Measurements from ENCODE around the gene CEP63. TPM values are rescaled to one million over a fixed set of nuclear protein-coding genes. Genes with fewer than 3 reads are reported as not detected.

CEP63 gene
- polyA plus RNA-seq, 3 donors: 11.1 to 18.8 (median 17.2) TPM

DNA sequence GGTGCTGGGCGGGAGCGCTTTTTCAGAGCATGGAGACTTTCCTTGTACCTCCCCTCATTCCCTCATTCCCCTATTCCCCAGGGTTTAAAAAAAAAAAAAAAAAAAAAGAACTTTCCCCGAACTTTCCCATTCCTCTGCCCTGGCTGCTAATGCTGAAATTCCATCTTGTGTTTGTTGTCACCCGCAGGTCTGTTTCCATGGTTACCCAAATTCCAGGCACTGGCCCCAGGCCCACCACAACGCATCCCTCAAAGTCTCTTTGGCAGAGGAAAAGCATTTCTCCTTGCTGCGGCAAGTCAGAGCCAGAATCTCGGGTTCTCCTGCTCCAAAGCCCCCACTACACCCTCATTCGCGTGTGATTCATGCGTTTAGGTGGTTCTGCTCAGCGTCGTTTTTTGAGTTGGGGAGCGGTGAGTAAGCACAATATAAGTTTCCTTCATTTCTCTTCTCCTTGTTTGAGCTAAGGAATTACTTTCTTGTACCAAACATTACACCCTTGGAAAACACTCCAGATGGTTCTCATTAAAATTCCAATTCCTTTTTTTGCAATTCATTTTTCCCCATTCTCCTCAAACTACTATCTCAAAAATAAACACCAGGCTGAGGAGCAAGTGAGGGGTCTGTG lies 21.7 kb upstream of the CEP63 start:
- Histone ChIP-seq H3K4me3 (replicated peaks in 1 of 3; ENCODE audit: low read depth in 2 of 3, low read length in 3 of 3) (no peak overlapping the region), H3K36me3 (replicated peaks in 1 of 2; ENCODE audit: control insufficient read depth in 1 of 2, insufficient read depth in 2 of 2, low read length in 2 of 2) (no peaks in the 10 kb centered on the region), H3K4me1 (ENCODE audit: control insufficient read depth in 1 of 2, insufficient read depth in 2 of 2, low read length in 2 of 2) (no peaks in the 10 kb centered on the region), H3K79me2 (ENCODE audit: insufficient read depth, low read length) (no peaks in the 10 kb centered on the region), H3K4me2 (replicated peaks; ENCODE audit: extremely low read depth, low read length, poor library complexity, severe bottlenecking) (no peak overlapping the region), H3K9ac (ENCODE audit: insufficient read depth, low read length, poor library complexity, severe bottlenecking) (no peak overlapping the region), H4K20me1 (ENCODE audit: insufficient read depth, low read length) (no peaks in the 10 kb centered on the region), H3K27me3 (ENCODE audit: control insufficient read depth in 2 of 2, insufficient read depth in 2 of 2, low read length in 2 of 2) (no peaks in the 10 kb centered on the region), H2AFZ (ENCODE audit: insufficient read depth, low read depth, low read length, poor library complexity, severe bottlenecking) (no peak overlapping the region), H3K9me3 (replicated peaks in 1 of 2; ENCODE audit: control insufficient read depth in 1 of 2, insufficient read depth in 1 of 2, low read length in 2 of 2) (no peaks in the 10 kb centered on the region), H3K27ac (ENCODE audit: low read depth in 1 of 2, low read length in 2 of 2) (no peak overlapping the region)
- intact Hi-C loops (cut with micrococcal nuclease): no loop called here
- no peak for DNase-seq
- Mint-ChIP-seq H3K4me3 (no peak overlapping the region), H3K9me3 (peaks cover 0 to 2% (median 0%) of the 10 kb centered on the region in 7 donors), H3K4me1 (no peaks in the 10 kb centered on the region), H3K27me3 (ENCODE audit: low read depth in 3 of 3) (peaks cover 2 to 7% (median 6%) of the 10 kb centered on the region in 3 donors), H3K36me3 (no peaks in the 10 kb centered on the region), H3K27ac (no peak overlapping the region)
- 84% methylated on average over 2 of the region's 13 CpGs for WGBS (ENCODE audit: insufficient coverage)
- TF ChIP-seq, protein P1, sequence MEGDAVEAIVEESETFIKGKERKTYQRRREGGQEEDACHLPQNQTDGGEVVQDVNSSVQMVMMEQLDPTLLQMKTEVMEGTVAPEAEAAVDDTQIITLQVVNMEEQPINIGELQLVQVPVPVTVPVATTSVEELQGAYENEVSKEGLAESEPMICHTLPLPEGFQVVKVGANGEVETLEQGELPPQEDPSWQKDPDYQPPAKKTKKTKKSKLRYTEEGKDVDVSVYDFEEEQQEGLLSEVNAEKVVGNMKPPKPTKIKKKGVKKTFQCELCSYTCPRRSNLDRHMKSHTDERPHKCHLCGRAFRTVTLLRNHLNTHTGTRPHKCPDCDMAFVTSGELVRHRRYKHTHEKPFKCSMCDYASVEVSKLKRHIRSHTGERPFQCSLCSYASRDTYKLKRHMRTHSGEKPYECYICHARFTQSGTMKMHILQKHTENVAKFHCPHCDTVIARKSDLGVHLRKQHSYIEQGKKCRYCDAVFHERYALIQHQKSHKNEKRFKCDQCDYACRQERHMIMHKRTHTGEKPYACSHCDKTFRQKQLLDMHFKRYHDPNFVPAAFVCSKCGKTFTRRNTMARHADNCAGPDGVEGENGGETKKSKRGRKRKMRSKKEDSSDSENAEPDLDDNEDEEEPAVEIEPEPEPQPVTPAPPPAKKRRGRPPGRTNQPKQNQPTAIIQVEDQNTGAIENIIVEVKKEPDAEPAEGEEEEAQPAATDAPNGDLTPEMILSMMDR (IDR thresholded peaks at IDR 0.05): no peak

DNA sequence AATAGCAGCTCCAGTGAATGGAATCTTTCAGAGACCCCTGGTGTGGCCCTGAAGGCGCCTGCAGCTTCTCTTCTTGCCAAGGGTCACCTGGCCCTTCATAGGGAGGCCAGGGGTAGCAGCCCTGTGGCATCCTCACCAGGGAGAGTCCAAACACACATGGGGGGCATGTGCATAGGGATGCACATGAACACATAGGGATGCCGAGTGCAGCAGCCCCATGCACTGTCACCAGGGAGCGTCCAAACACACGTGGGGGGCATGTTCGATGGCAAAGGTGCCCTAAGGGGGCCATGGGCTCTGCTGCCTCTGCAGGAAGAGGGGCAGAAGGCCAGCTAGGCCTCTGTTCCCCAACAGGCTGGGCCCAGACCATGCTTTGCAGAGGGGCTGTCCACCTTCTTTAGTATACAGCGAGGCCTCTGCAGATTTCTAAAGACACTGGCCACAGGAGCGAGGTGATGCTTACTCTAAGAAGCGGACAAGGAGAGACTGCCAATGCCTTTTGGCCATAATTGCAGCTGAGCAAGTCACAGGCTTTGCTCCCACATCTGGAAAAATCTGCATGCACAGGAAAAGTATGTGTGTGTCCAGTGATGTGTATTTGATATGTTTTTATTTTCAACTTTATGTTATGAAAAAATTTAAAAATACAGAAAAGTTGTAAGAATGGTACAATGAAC lies 21.0 kb upstream of the CEP63 start:
- DNase-seq: no peak
- Histone ChIP-seq H2AFZ (ENCODE audit: insufficient read depth, low read depth, low read length, poor library complexity, severe bottlenecking) (no peak overlapping the region), H4K20me1 (ENCODE audit: insufficient read depth, low read length) (no peaks in the 10 kb centered on the region), H3K4me3 (replicated peaks in 1 of 3; ENCODE audit: low read depth in 2 of 3, low read length in 3 of 3) (no peak overlapping the region), H3K36me3 (replicated peaks in 1 of 2; ENCODE audit: control insufficient read depth in 1 of 2, insufficient read depth in 2 of 2, low read length in 2 of 2) (no peaks in the 10 kb centered on the region), H3K9me3 (replicated peaks in 1 of 2; ENCODE audit: control insufficient read depth in 1 of 2, insufficient read depth in 1 of 2, low read length in 2 of 2) (no peaks in the 10 kb centered on the region), H3K27ac (ENCODE audit: low read depth in 1 of 2, low read length in 2 of 2) (no peak overlapping the region), H3K27me3 (ENCODE audit: control insufficient read depth in 2 of 2, insufficient read depth in 2 of 2, low read length in 2 of 2) (no peaks in the 10 kb centered on the region), H3K4me2 (replicated peaks; ENCODE audit: extremely low read depth, low read length, poor library complexity, severe bottlenecking) (no peak overlapping the region), H3K79me2 (ENCODE audit: insufficient read depth, low read length) (no peaks in the 10 kb centered on the region), H3K9ac (ENCODE audit: insufficient read depth, low read length, poor library complexity, severe bottlenecking) (no peak overlapping the region), H3K4me1 (ENCODE audit: control insufficient read depth in 1 of 2, insufficient read depth in 2 of 2, low read length in 2 of 2) (no peaks in the 10 kb centered on the region)
- Mint-ChIP-seq H3K9me3 (peaks cover 0 to 2% (median 0%) of the 10 kb centered on the region in 7 donors), H3K4me1 (no peaks in the 10 kb centered on the region), H3K36me3 (no peaks in the 10 kb centered on the region), H3K4me3 (no peak overlapping the region), H3K27me3 (ENCODE audit: low read depth in 3 of 3) (peaks cover 2 to 7% (median 6%) of the 10 kb centered on the region in 3 donors), H3K27ac (no peak overlapping the region)
- WGBS (ENCODE audit: insufficient coverage): 93% methylated on average over 8 of the region's 8 CpGs
- intact Hi-C loops (cut with micrococcal nuclease): no loop called here
- TF ChIP-seq, protein P1 (IDR thresholded peaks at IDR 0.05): no peak
